GM18867 (cell line): ENCODE results near the gene SIRPA.

Source experiments
- ATAC-seq: cut with Tn5 transposase; IDR thresholded peaks from one replicate; pipeline ENCODE4 v1.9.1; 2021; ENCODE audit warnings: mild to moderate bottlenecking, moderate library complexity; ENCODE audit not compliant: unreplicated experiment

SIRPA gene

GRCh38 chr20:1979106-1979778, 84.0 kb downstream of the SIRPA start:
- ATAC-seq = no peak

GRCh38 chr20:1982686-1983085, 87.5 kb downstream of the SIRPA start:
- ATAC-seq = no peak

- no peak for ATAC-seq
Measured at GRCh38 chr20:1983301-1983700, 88.1 kb downstream of the SIRPA start.

GRCh38 chr20:1987826-1988225, 92.6 kb downstream of the SIRPA start:
- ATAC-seq = no peak
